Stomach (tissue), 4 donors: Measurements from ENCODE around the gene COL25A1.

Experiments
- CTCF ChIP-seq, 7 experiments: fragments of 450-650 bp in 4 of 7; fragments of 200-600 bp in 3 of 7; sonication (generic) in 3 of 7; IDR thresholded peaks; one replicate each; pipeline ENCODE4 v1.5.1; 2016 to 2019; ENCODE audit warnings: antibody characterized with exemption in 7 of 7, control low read depth in 2 of 7, mild to moderate bottlenecking in 1 of 7
- POLR2AphosphoS5 ChIP-seq, 3 donors: sonication (generic); formaldehyde crosslinking; IDR thresholded peaks; one replicate each; pipeline ENCODE4 v1.6.1; 2016; ENCODE audit warnings: antibody characterized with exemption in 3 of 3

- TF ChIP-seq CTCF (IDR thresholded peaks at IDR 0.05) = no peak
- TF ChIP-seq POLR2AphosphoS5 (IDR thresholded peaks at IDR 0.05) = no peak
These were observed 515.4 kb downstream of the COL25A1 start for GRCh38 chr4:108787106-108787505.
